ENCODE results near the gene PIGL. TPM values are rescaled to one million over a fixed set of nuclear protein-coding genes. Genes with fewer than 3 reads are reported as not detected.

The PIGL gene
- total RNA-seq, 3 donors from 2014 or later, result 54.6 to 76.2 (median 68.8) TPM

- Histone ChIP-seq H3K9me3 (no peaks in the 10 kb centered on the region), H3K36me3 (no peaks in the 10 kb centered on the region), H3K4me1 (no peaks in the 10 kb centered on the region), H3K4me3 (no peak overlapping the region), H3K27me3 (no peaks in the 10 kb centered on the region), H3K27ac (no peak overlapping the region)
- no peak for DNase-seq (ENCODE audit: low spot score in 2 of 2)
- intact Hi-C loops (cut with DNase I; ENCODE audit: low total_unique reads), result no loop called here
- no peak for TF ChIP-seq POLR2A (IDR thresholded peaks at IDR 0.05)
These were observed 45.2 kb downstream of the PIGL start for GRCh38 chr17:16262201-16262600.

GRCh38 chr17:16267174-16267573 lies 50.2 kb downstream of the PIGL start:
- no peak for TF ChIP-seq POLR2AphosphoS5 (IDR thresholded peaks at IDR 0.05)
- no peak for TF ChIP-seq CTCF (IDR thresholded peaks at IDR 0.05)
- TF ChIP-seq POLR2A (IDR thresholded peaks at IDR 0.05), result no peak
- Histone ChIP-seq H3K4me3 (no peak overlapping the region), H3K27me3 (no peaks in the 10 kb centered on the region), H3K36me3 (no peaks in the 10 kb centered on the region), H3K9me3 (no peaks in the 10 kb centered on the region), H3K27ac (no peak overlapping the region), H3K4me1 (no peaks in the 10 kb centered on the region)
- DNase-seq (ENCODE audit: low spot score in 2 of 2), result no peak
- intact Hi-C loops (cut with DNase I; ENCODE audit: low total_unique reads), result no loop called here

- intact Hi-C loops (cut with DNase I; ENCODE audit: low total_unique reads), result no loop called here
- Histone ChIP-seq H3K27me3 (no peaks in the 10 kb centered on the region), H3K36me3 (no peaks in the 10 kb centered on the region), H3K4me1 (no peaks in the 10 kb centered on the region), H3K9me3 (no peaks in the 10 kb centered on the region), H3K4me3 (no peak overlapping the region), H3K27ac (no peak overlapping the region)
- no peak for TF ChIP-seq POLR2A (IDR thresholded peaks at IDR 0.05)
- TF ChIP-seq POLR2AphosphoS5 (IDR thresholded peaks at IDR 0.05), result no peak
- TF ChIP-seq CTCF (IDR thresholded peaks at IDR 0.05), result no peak
- DNase-seq (ENCODE audit: low spot score in 2 of 2), result no peak
These were observed 52.6 kb downstream of the PIGL start for GRCh38 chr17:16269658-16270057.

- intact Hi-C loops (cut with DNase I; ENCODE audit: low total_unique reads), result no loop called here
- DNase-seq (ENCODE audit: low spot score in 2 of 2), result no peak
These were observed 55.3 kb downstream of the PIGL start for GRCh38 chr17:16272111-16272840.

GRCh38 chr17:16273499-16273898 lies 56.5 kb downstream of the PIGL start:
- intact Hi-C loops (cut with DNase I; ENCODE audit: low total_unique reads), result no loop called here
- no peak for TF ChIP-seq POLR2A (IDR thresholded peaks at IDR 0.05)
- no peak for TF ChIP-seq CTCF (IDR thresholded peaks at IDR 0.05)
- TF ChIP-seq POLR2AphosphoS5 (IDR thresholded peaks at IDR 0.05), result no peak
- DNase-seq (ENCODE audit: low spot score in 2 of 2), result no peak
- Histone ChIP-seq H3K27me3 (no peaks in the 10 kb centered on the region), H3K9me3 (no peaks in the 10 kb centered on the region), H3K36me3 (no peaks in the 10 kb centered on the region), H3K4me3 (no peak overlapping the region), H3K27ac (no peak overlapping the region), H3K4me1 (no peaks in the 10 kb centered on the region)

More at GRCh38 chr17:16272111-16272840, 55.3 kb downstream of the PIGL start:
- Histone ChIP-seq H3K36me3 (no peaks in the 10 kb centered on the region), H3K27ac (no peak overlapping the region), H3K9me3 (no peaks in the 10 kb centered on the region), H3K4me3 (no peak overlapping the region), H3K4me1 (no peaks in the 10 kb centered on the region), H3K27me3 (no peaks in the 10 kb centered on the region)
- no peak for TF ChIP-seq POLR2AphosphoS5 (IDR thresholded peaks at IDR 0.05)
- no peak for TF ChIP-seq CTCF (IDR thresholded peaks at IDR 0.05)
- TF ChIP-seq POLR2A (IDR thresholded peaks at IDR 0.05), result no peak

Measured in breast epithelium (tissue), 4 donors.